Large intestine (tissue), 3 donors: Measurements from ENCODE around the gene SEMA6A. TPM values are rescaled to one million over a fixed set of nuclear protein-coding genes. Genes with fewer than 3 reads are reported as not detected.

ENCODE experiments used
- DNase-seq, 2 donors: peaks; one replicate each; pipeline versions ENCODE4 v3.0.0 to v3.0.0-alpha.2; 2013
- H3K27ac ChIP-seq: one replicate; pipeline ENCODE4 v1.5.1; 2013; ENCODE audit warnings: low read length
- H3K27me3 ChIP-seq: 2 replicates; pipeline ENCODE4 v1.6.1; 2013; ENCODE audit warnings: low read length; ENCODE audit not compliant: control insufficient read depth, insufficient read depth
- H3K36me3 ChIP-seq: 2 replicates; pipeline ENCODE4 v1.6.1; 2013; ENCODE audit warnings: low read length; ENCODE audit not compliant: control insufficient read depth, insufficient read depth
- H3K4me1 ChIP-seq: one replicate; pipeline ENCODE4 v1.6.1; 2013; ENCODE audit warnings: low read length; ENCODE audit not compliant: control insufficient read depth, insufficient read depth
- H3K4me3 ChIP-seq: one replicate; pipeline ENCODE4 v1.5.1; 2013; ENCODE audit warnings: low read length
- H3K9me3 ChIP-seq: one replicate; pipeline ENCODE4 v1.6.1; 2013; ENCODE audit warnings: mild to moderate bottlenecking, low read depth, low read length, moderate library complexity; ENCODE audit not compliant: control insufficient read depth
- WGBS: methylation state at CpG from one replicate; pipeline ENCODE4 v1.1.5; 2013; ENCODE audit warnings: low lambda C conversion rate; ENCODE audit not compliant: insufficient coverage; 5-methylcytosine and 5-hydroxymethylcytosine counted together
- polyA plus RNA-seq: library from polyadenylated mRNA; unstranded; fragments of 120-200 nt; gene quantifications from one replicate; pipeline ENCODE4 v1.2.1, GENCODE V29; 2013

The SEMA6A gene
- polyA plus RNA-seq, 1 donor: 55.9 TPM

GRCh38 chr5:116441223-116441622, 133.4 kb downstream of the SEMA6A start:
- H3K4me1 ChIP-seq: no peaks in the 10 kb centered on the region
- no peak overlapping the region for H3K27ac ChIP-seq
- peaks cover 23% of the 10 kb centered on the region for H3K36me3 ChIP-seq
- peak in 1 of 2 donors; percentile 16 for DNase-seq
- H3K9me3 ChIP-seq: no peaks in the 10 kb centered on the region
- no peaks in the 10 kb centered on the region for H3K27me3 ChIP-seq
- no peak overlapping the region for H3K4me3 ChIP-seq
- WGBS: no CpG with 5 or more reads among the region's 2 CpGs

- no peaks in the 10 kb centered on the region for H3K27me3 ChIP-seq
- no peak overlapping the region for H3K4me3 ChIP-seq
- H3K4me1 ChIP-seq: no peaks in the 10 kb centered on the region
- peaks cover 16% of the 10 kb centered on the region for H3K36me3 ChIP-seq
- H3K27ac ChIP-seq: no peak overlapping the region
- no CpG with 5 or more reads among the region's 5 CpGs for WGBS
- DNase-seq: no peak
- H3K9me3 ChIP-seq: no peaks in the 10 kb centered on the region
These were observed 134.1 kb downstream of the SEMA6A start for GRCh38 chr5:116440457-116441001.

GRCh38 chr5:116439905-116440304, 134.7 kb downstream of the SEMA6A start:
- H3K27ac ChIP-seq: no peak overlapping the region
- H3K4me1 ChIP-seq: no peaks in the 10 kb centered on the region
- peaks cover 10% of the 10 kb centered on the region for H3K36me3 ChIP-seq
- H3K27me3 ChIP-seq: no peaks in the 10 kb centered on the region
- H3K9me3 ChIP-seq: no peaks in the 10 kb centered on the region
- H3K4me3 ChIP-seq: no peak overlapping the region
- WGBS: no CpG with 5 or more reads among the region's 5 CpGs
- no peak for DNase-seq

GRCh38 chr5:116438979-116439554, 135.6 kb downstream of the SEMA6A start:
- no CpG with 5 or more reads among the region's 6 CpGs for WGBS
- no peak for DNase-seq
- Histone ChIP-seq H3K4me1 (no peaks in the 10 kb centered on the region), H3K27me3 (no peaks in the 10 kb centered on the region), H3K9me3 (no peaks in the 10 kb centered on the region), H3K27ac (no peak overlapping the region), H3K36me3 (peaks cover 4% of the 10 kb centered on the region), H3K4me3 (no peak overlapping the region)

- no peaks in the 10 kb centered on the region for H3K36me3 ChIP-seq
- no peak overlapping the region for H3K4me3 ChIP-seq
- H3K27me3 ChIP-seq: no peaks in the 10 kb centered on the region
- H3K4me1 ChIP-seq: no peaks in the 10 kb centered on the region
- no peak overlapping the region for H3K27ac ChIP-seq
- H3K9me3 ChIP-seq: no peaks in the 10 kb centered on the region
- DNase-seq: no peak
These were observed 136.6 kb downstream of the SEMA6A start for GRCh38 chr5:116437922-116438578.

GRCh38 chr5:116437351-116437705, 137.3 kb downstream of the SEMA6A start:
- Histone ChIP-seq H3K4me3 (no peak overlapping the region), H3K27me3 (no peaks in the 10 kb centered on the region), H3K36me3 (no peaks in the 10 kb centered on the region), H3K4me1 (no peaks in the 10 kb centered on the region), H3K9me3 (no peaks in the 10 kb centered on the region), H3K27ac (no peak overlapping the region)
- no peak for DNase-seq
- WGBS: 72% methylated on average over 3 of the region's 6 CpGs

- no peaks in the 10 kb centered on the region for H3K4me1 ChIP-seq
- no peak overlapping the region for H3K27ac ChIP-seq
- no peaks in the 10 kb centered on the region for H3K9me3 ChIP-seq
- H3K4me3 ChIP-seq: no peak overlapping the region
- no peaks in the 10 kb centered on the region for H3K27me3 ChIP-seq
- no peak for DNase-seq
- H3K36me3 ChIP-seq: no peaks in the 10 kb centered on the region
- no CpG with 5 or more reads among the region's 5 CpGs for WGBS
These were observed 137.8 kb downstream of the SEMA6A start for GRCh38 chr5:116436674-116437350.

- Histone ChIP-seq H3K27me3 (no peaks in the 10 kb centered on the region), H3K36me3 (no peaks in the 10 kb centered on the region), H3K4me3 (no peak overlapping the region), H3K9me3 (no peaks in the 10 kb centered on the region), H3K27ac (no peak overlapping the region), H3K4me1 (no peaks in the 10 kb centered on the region)
- DNase-seq: no peak
- no CpG with 5 or more reads among the region's 2 CpGs for WGBS
These were observed 145.7 kb downstream of the SEMA6A start for GRCh38 chr5:116428966-116429365.

- Histone ChIP-seq H3K27ac (no peak overlapping the region), H3K27me3 (no peaks in the 10 kb centered on the region), H3K4me3 (no peak overlapping the region), H3K4me1 (no peaks in the 10 kb centered on the region), H3K9me3 (no peaks in the 10 kb centered on the region), H3K36me3 (no peaks in the 10 kb centered on the region)
- no peak for DNase-seq
- no CpG with 5 or more reads among the region's 2 CpGs for WGBS
These were observed 146.2 kb downstream of the SEMA6A start for GRCh38 chr5:116428413-116428812.

GRCh38 chr5:116424951-116425350, 149.7 kb downstream of the SEMA6A start:
- Histone ChIP-seq H3K9me3 (no peaks in the 10 kb centered on the region), H3K36me3 (no peaks in the 10 kb centered on the region), H3K27ac (no peak overlapping the region), H3K4me1 (no peaks in the 10 kb centered on the region), H3K4me3 (no peak overlapping the region), H3K27me3 (no peaks in the 10 kb centered on the region)
- no peak for DNase-seq
- WGBS: 25% methylated on average over 1 of the region's 2 CpGs
